Measurements from ENCODE around the gene ATF3.

Gene ATF3

GRCh38 chr1:212644866-212645545 lies 36.4 kb downstream of the ATF3 start:
- H3K36me3 ChIP-seq (ENCODE audit: control insufficient read depth, insufficient read depth, low read length) = no peaks in the 10 kb centered on the region
- H3K4me1 ChIP-seq (ENCODE audit: control insufficient read depth, insufficient read depth, low read length) = no peaks in the 10 kb centered on the region
- H3K27ac ChIP-seq (ENCODE audit: low read depth, low read length) = no peak overlapping the region
- H3K4me3 ChIP-seq (ENCODE audit: low read length) = no peak overlapping the region
- H3K9ac ChIP-seq (ENCODE audit: low read length) = no peak overlapping the region
- no peaks in the 10 kb centered on the region for H3K27me3 ChIP-seq (ENCODE audit: control insufficient read depth, insufficient read depth, low read length)

- no peaks in the 10 kb centered on the region for H3K4me1 ChIP-seq (ENCODE audit: control insufficient read depth, insufficient read depth, low read length)
These were observed 37.3 kb downstream of the ATF3 start for GRCh38 chr1:212645546-212646543.

DNA sequence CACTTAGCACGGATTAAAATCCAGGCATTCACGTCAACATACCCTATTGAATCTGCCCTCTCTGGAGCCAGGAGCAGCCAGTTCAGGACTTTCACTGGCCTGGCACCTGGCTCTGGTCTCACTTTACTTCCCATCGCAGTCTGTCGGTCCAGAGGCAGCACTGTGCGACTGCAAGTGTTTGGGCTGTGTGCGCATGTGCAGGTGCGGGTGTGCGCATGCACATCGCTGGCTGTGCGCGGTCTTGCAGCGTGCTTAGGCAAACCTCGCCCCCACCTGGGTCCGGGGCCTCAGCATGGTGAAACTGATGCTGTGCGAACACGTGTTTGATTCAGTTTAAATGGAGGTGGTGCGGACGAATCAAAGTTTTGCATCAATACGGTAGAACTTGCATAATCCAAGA lies 38.0 kb downstream of the ATF3 start:
- Histone ChIP-seq H3K4me1 (ENCODE audit: control insufficient read depth, insufficient read depth, low read length) (no peaks in the 10 kb centered on the region), H3K9ac (ENCODE audit: low read length) (no peak overlapping the region), H3K36me3 (ENCODE audit: control insufficient read depth, insufficient read depth, low read length) (no peaks in the 10 kb centered on the region), H3K27me3 (ENCODE audit: control insufficient read depth, insufficient read depth, low read length) (no peaks in the 10 kb centered on the region), H3K27ac (ENCODE audit: low read depth, low read length) (no peak overlapping the region), H3K4me3 (ENCODE audit: low read length) (no peak overlapping the region)

More at GRCh38 chr1:212645546-212646543, 37.3 kb downstream of the ATF3 start:
- Histone ChIP-seq H3K9ac (ENCODE audit: low read length) (no peak overlapping the region), H3K27ac (ENCODE audit: low read depth, low read length) (no peak overlapping the region), H3K36me3 (ENCODE audit: control insufficient read depth, insufficient read depth, low read length) (no peaks in the 10 kb centered on the region), H3K4me3 (ENCODE audit: low read length) (no peak overlapping the region), H3K27me3 (ENCODE audit: control insufficient read depth, insufficient read depth, low read length) (no peaks in the 10 kb centered on the region)

- H3K27ac ChIP-seq (ENCODE audit: low read depth, low read length) = no peak overlapping the region
- no peaks in the 10 kb centered on the region for H3K36me3 ChIP-seq (ENCODE audit: control insufficient read depth, insufficient read depth, low read length)
- H3K9ac ChIP-seq (ENCODE audit: low read length) = no peak overlapping the region
- H3K4me1 ChIP-seq (ENCODE audit: control insufficient read depth, insufficient read depth, low read length) = no peaks in the 10 kb centered on the region
- H3K4me3 ChIP-seq (ENCODE audit: low read length) = no peak overlapping the region
- no peaks in the 10 kb centered on the region for H3K27me3 ChIP-seq (ENCODE audit: control insufficient read depth, insufficient read depth, low read length)
These were observed 38.4 kb downstream of the ATF3 start for GRCh38 chr1:212647004-212647403.

DNA sequence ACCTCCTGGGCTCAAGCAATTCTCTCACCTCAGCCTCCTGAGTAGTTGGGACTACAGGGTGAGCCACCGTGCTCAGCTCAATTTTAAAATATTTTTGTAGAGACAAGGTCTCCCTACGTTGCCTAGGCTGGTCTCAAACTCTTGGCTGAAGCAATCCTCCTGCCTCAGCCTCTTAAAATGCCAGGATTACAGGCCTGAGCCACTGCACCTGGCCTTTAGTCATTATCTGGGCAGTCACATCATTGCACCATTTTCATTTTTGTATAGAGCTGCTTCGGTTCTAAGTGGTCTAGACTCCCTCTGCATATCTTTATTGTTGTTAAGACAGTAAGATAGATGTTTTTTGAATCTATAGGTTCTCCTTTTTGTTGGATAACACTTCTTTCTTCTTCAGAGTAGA lies 39.9 kb downstream of the ATF3 start:
- Histone ChIP-seq H3K36me3 (ENCODE audit: control insufficient read depth, insufficient read depth, low read length) (no peaks in the 10 kb centered on the region), H3K9ac (ENCODE audit: low read length) (no peak overlapping the region), H3K4me3 (ENCODE audit: low read length) (no peak overlapping the region), H3K4me1 (ENCODE audit: control insufficient read depth, insufficient read depth, low read length) (no peaks in the 10 kb centered on the region), H3K27me3 (ENCODE audit: control insufficient read depth, insufficient read depth, low read length) (no peaks in the 10 kb centered on the region), H3K27ac (ENCODE audit: low read depth, low read length) (no peak overlapping the region)

DNA sequence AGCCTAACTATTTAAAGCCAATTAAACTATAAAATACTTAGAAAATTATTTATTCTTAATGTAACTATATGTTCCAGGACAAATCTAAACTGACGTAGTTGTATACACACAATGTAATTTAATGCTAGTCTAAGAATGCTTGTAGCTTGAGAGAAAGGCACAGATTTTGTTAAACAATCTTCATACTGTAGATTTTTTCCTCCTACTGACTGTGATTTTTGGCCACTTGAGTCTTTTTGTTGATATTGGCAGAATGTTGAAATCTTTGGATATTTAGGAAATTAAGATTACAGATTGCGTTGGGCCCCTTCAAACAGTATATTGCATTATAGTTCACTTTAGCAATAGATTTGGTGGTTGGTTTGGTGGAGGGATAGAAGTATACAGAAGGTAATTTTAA lies 40.5 kb downstream of the ATF3 start:
- H3K4me3 ChIP-seq (ENCODE audit: low read length) = no peak overlapping the region
- no peaks in the 10 kb centered on the region for H3K4me1 ChIP-seq (ENCODE audit: control insufficient read depth, insufficient read depth, low read length)
- no peaks in the 10 kb centered on the region for H3K36me3 ChIP-seq (ENCODE audit: control insufficient read depth, insufficient read depth, low read length)
- H3K27me3 ChIP-seq (ENCODE audit: control insufficient read depth, insufficient read depth, low read length) = no peaks in the 10 kb centered on the region
- no peak overlapping the region for H3K9ac ChIP-seq (ENCODE audit: low read length)
- H3K27ac ChIP-seq (ENCODE audit: low read depth, low read length) = no peak overlapping the region

GRCh38 chr1:212650228-212650627 lies 41.7 kb downstream of the ATF3 start:
- no peaks in the 10 kb centered on the region for H3K27me3 ChIP-seq (ENCODE audit: control insufficient read depth, insufficient read depth, low read length)
- H3K36me3 ChIP-seq (ENCODE audit: control insufficient read depth, insufficient read depth, low read length) = no peaks in the 10 kb centered on the region
- H3K4me1 ChIP-seq (ENCODE audit: control insufficient read depth, insufficient read depth, low read length) = no peaks in the 10 kb centered on the region
- no peak overlapping the region for H3K27ac ChIP-seq (ENCODE audit: low read depth, low read length)
- H3K9ac ChIP-seq (ENCODE audit: low read length) = no peak overlapping the region
- H3K4me3 ChIP-seq (ENCODE audit: low read length) = no peak overlapping the region

DNA sequence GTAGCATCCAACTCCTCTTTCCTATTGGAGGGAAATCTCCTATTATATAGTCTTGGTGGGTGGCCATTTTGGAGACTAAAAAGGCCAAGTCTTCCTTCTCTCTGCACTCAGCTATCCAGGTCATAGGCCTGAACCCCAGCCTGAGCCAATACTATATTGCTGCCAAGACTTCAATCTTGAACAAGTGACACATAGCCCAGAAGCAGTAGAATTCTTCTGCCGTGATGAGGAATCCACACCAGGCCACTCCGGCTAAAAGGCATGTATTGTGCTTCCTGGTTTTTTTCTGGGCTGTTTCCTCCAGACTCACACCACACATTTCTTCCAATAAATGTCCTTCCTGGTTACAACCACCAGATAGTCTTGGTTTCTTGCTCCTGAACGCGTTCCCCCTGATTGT lies 43.0 kb downstream of the ATF3 start:
- H3K27me3 ChIP-seq (ENCODE audit: control insufficient read depth, insufficient read depth, low read length) = no peaks in the 10 kb centered on the region
- no peaks in the 10 kb centered on the region for H3K36me3 ChIP-seq (ENCODE audit: control insufficient read depth, insufficient read depth, low read length)
- no peak overlapping the region for H3K4me3 ChIP-seq (ENCODE audit: low read length)
- no peak overlapping the region for H3K9ac ChIP-seq (ENCODE audit: low read length)
- H3K4me1 ChIP-seq (ENCODE audit: control insufficient read depth, insufficient read depth, low read length) = no peaks in the 10 kb centered on the region
- no peak overlapping the region for H3K27ac ChIP-seq (ENCODE audit: low read depth, low read length)

- H3K4me1 ChIP-seq (ENCODE audit: control insufficient read depth, insufficient read depth, low read length) = no peaks in the 10 kb centered on the region
- no peak overlapping the region for H3K9ac ChIP-seq (ENCODE audit: low read length)
- H3K27me3 ChIP-seq (ENCODE audit: control insufficient read depth, insufficient read depth, low read length) = no peaks in the 10 kb centered on the region
- H3K4me3 ChIP-seq (ENCODE audit: low read length) = no peak overlapping the region
- H3K27ac ChIP-seq (ENCODE audit: low read depth, low read length) = no peak overlapping the region
- H3K36me3 ChIP-seq (ENCODE audit: control insufficient read depth, insufficient read depth, low read length) = no peaks in the 10 kb centered on the region
These were observed 43.4 kb downstream of the ATF3 start for GRCh38 chr1:212651977-212652376.

DNA sequence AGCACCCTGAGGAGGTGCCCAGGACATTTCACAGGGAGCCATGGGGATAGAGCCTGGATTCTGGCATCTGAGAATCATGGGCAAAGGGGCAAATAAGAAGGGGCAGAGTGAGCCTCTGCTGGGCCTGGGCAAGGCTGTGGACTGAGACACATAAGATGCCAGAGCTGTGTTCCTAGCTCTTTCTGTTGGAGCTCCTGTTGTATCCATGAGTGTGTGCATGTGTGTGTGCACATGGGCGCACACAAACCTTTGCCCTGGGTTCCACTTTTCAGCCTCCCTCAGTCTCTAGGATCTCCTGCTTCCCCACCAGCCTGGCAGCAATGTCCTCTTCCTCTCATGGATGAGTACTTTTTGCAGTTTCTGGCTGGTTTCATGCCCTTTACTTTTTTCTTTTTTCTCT lies 44.0 kb downstream of the ATF3 start:
- no peak overlapping the region for H3K4me3 ChIP-seq (ENCODE audit: low read length)
- H3K4me1 ChIP-seq (ENCODE audit: control insufficient read depth, insufficient read depth, low read length) = no peaks in the 10 kb centered on the region
- H3K9ac ChIP-seq (ENCODE audit: low read length) = no peak overlapping the region
- no peaks in the 10 kb centered on the region for H3K27me3 ChIP-seq (ENCODE audit: control insufficient read depth, insufficient read depth, low read length)
- no peaks in the 10 kb centered on the region for H3K36me3 ChIP-seq (ENCODE audit: control insufficient read depth, insufficient read depth, low read length)
- H3K27ac ChIP-seq (ENCODE audit: low read depth, low read length) = no peak overlapping the region

DNA sequence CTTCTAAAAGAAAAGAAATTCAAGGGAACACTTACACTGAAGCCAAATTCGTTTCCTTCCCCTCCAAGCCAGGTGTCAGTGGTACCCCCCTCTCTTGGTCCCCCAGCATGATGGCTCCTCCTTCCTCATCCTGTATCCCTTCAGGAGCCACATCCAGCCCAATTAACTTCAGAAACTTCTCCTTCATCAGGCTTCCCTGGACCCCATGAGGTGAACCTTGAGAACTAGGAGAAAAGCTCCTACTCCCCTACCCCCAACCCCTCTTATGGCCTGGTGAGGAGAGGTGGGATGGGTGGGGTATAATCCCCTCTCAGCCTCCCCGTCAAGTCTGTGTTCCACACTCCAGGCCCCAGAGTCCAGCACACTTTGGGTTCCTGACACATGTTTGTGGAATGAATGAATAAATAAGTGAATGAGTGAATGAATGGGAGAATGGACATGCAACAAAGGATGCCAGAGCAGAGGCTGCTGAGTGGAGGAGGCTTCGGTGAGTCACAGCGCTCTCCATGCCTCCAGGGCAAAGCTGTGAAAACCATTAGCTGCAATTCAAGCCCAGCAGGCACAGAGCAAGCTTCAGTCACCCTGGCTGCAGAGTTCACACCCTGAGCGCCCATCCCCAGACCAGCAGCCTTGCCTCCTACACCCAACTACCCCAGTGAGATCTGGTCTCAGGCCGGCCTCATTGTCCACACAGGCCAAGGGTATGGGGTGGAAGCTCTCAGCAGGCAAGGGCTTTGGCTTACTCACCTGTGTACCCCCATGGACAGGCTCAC lies 47.3 kb downstream of the ATF3 start:
- Histone ChIP-seq H3K27me3 (ENCODE audit: control insufficient read depth, insufficient read depth, low read length) (no peaks in the 10 kb centered on the region), H3K27ac (ENCODE audit: low read depth, low read length) (no peak overlapping the region), H3K9ac (ENCODE audit: low read length) (no peak overlapping the region), H3K4me3 (ENCODE audit: low read length) (no peak overlapping the region), H3K4me1 (ENCODE audit: control insufficient read depth, insufficient read depth, low read length) (no peaks in the 10 kb centered on the region), H3K36me3 (ENCODE audit: control insufficient read depth, insufficient read depth, low read length) (no peaks in the 10 kb centered on the region)

- H3K36me3 ChIP-seq (ENCODE audit: control insufficient read depth, insufficient read depth, low read length) = no peaks in the 10 kb centered on the region
- H3K27ac ChIP-seq (ENCODE audit: low read depth, low read length) = no peak overlapping the region
- H3K4me1 ChIP-seq (ENCODE audit: control insufficient read depth, insufficient read depth, low read length) = no peaks in the 10 kb centered on the region
- H3K4me3 ChIP-seq (ENCODE audit: low read length) = no peak overlapping the region
- H3K9ac ChIP-seq (ENCODE audit: low read length) = no peak overlapping the region
- H3K27me3 ChIP-seq (ENCODE audit: control insufficient read depth, insufficient read depth, low read length) = no peaks in the 10 kb centered on the region
These were observed 48.2 kb downstream of the ATF3 start for GRCh38 chr1:212656730-212657129.
